GM18505 (cell line): ENCODE data around the gene SPRYD3.
A peak's percentile ranks its signal among the peaks of the same experiment; 100 is the strongest.
"Not testable (repeated sequence)": the region's sequence is repeated elsewhere in the genome, so short reads cannot be mapped to it uniquely, and the experiment has no call there.

ENCODE experiments used
- ATAC-seq: cut with Tn5 transposase; IDR thresholded peaks from one replicate; pipeline ENCODE4 v1.9.1; 2021; ENCODE audit not compliant: unreplicated experiment
- POLR2A ChIP-seq: IDR thresholded peaks from 4 replicates; pipeline ENCODE4 v1.6.1; 2011; ENCODE audit warnings: borderline replicate concordance; ENCODE audit not compliant: insufficient read depth, insufficient read length; ENCODE audit errors: extremely low read depth

Gene SPRYD3

DNA sequence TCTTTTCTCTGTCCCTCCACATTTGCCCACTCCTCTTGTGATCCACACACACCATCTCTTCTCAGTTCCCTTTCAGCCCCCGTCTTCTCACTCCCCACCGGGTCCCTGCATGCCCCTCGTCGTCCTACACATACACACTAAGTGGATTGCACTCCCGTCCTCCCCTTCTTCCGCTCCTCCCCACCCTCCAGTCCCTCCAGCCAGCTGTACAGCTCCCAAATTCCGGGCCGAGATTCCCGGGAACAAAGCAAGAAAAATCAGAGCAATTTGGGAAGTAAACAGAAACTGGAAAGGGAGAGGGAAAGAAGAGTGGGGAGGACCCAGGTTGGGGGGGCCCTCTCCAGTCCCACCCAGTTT is 18.0 kb upstream of the SPRYD3 start:
- TF ChIP-seq POLR2A: no peak
- no peak for ATAC-seq

DNA sequence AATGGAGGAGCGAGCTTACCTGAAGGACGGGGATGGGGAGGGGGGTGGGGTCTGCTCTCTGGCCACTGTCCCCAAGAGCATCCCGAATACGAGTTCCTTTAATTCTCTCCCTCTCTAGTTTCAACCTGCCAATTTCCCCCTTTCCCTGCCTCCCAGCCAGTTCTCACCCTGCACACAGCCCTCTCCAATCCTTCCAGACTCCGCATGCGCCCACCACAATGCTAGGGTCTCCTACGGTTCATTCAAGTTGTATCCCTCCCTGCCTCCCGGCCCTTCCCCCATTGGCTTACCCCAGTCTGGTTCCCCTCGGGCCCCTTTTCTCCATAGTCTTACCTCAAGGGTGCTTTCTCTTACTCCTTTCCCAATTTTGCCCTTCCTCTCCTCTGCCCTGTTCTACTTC is 17.6 kb upstream of the SPRYD3 start:
- no peak for ATAC-seq
- no peak for TF ChIP-seq POLR2A

DNA sequence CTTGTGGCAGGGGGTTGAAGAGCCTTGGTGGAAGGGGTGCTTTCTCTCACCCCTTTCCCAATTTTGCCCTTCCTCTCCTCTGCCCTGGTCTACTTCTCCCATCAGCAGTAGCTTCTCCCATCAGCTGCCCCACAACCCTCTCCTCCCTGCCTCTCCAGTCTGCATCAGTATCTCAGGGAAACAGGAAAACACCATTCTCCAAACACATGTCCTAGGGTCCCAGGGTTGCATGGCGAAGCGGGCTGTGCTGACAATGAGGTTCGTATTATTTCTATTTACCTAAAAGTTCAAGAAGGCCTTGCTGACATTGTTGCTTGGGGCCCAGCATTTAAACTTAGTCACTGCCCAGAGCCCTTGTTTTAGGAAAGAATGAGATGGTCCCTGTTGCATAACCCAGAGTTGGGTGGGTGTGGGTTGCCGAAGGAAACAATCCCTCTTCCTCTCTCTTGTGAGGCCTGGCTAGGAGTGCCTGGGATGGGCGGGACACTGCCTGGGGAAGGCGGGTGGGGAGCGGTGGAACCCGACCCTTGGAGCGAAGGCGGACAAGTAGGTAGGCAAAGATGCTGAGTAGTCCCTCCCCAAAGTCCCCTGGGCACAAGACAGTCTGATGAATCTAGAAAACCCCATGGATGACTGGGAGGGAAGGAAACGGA is 17.0 kb upstream of the SPRYD3 start:
- ATAC-seq: no peak
- TF ChIP-seq POLR2A: no peak

- not testable (repeated sequence) for ATAC-seq
These were observed 16.4 kb upstream of the SPRYD3 start for GRCh38 chr12:53095596-53095895.

GRCh38 chr12:53094796-53095595 is 15.8 kb upstream of the SPRYD3 start:
- not testable (repeated sequence) for ATAC-seq

- no peak for ATAC-seq
- no peak for TF ChIP-seq POLR2A
These were observed 15.2 kb upstream of the SPRYD3 start for GRCh38 chr12:53094394-53094787.

DNA sequence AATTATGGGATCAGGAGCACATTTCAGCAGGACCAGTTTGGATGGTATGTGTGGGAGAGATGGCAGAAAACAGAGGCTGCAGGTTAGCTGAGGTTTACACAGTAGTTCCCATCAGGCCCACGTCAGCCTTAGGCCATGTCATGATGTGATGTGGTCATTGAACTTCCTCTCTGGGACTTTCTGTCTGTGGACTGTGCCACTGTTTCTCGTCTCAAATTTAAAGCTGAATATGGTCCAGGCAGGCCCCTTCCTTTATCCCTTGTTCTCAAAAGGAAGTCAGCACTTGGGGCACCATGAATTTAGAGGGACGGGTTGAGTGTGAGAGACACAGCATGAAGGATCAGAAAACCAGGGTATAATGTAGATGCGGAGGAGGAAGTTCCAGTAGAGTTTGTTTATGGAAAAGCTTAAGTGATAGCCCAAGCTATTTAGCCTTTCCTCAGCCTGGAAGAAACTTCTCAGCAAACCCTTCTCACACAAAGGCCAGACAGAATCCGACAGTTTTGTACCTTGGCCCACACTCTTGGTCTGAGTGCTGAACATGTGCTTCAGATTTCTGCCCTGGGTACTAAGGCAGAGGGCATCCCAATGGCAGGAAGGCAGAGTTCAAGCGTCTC is 14.7 kb upstream of the SPRYD3 start:
- TF ChIP-seq POLR2A: no peak
- ATAC-seq: no peak

- no peak for TF ChIP-seq POLR2A
These were observed 12.6 kb upstream of the SPRYD3 start for GRCh38 chr12:53091756-53092155.

DNA sequence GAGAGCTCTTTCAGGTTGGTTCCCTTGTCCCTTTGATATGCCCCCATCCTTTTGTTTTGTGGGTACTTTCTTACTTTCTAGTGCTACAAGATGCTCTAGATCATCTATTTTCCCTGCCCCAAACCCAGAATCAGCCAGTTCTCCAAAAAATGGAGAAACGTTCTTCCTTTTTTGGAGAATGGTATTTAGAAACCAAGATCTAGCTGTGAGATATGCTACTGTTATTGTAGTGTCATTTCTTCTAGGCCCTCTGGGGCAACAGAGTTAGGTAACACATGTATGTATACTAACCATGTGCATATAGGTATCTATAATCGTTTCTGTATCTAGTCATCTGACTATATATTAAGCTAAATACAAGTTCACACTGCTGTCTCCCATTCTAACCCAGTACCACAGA is 11.4 kb upstream of the SPRYD3 start:
- TF ChIP-seq POLR2A: no peak
- ATAC-seq: no peak

More at GRCh38 chr12:53091756-53092155, 12.6 kb upstream of the SPRYD3 start:
- no peak for ATAC-seq

DNA sequence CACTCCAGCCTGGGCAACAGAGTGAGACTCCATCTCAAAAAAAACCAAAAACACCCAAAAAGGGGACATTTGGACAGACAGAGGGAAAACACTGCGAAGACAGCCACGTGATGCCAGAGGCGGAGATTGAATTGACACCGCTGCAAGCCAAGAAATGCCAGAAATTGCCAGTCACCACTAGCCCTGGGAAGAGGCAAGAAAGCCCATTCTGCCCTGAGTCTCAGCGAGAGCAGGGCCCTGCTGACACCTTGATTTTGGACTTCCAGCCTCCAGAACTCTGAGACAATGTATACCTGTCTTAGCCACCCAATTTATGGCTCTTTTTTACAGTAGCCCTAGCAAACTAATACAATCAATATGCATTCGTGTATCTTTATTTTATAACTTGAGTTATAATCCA is 10.9 kb upstream of the SPRYD3 start:
- no peak for TF ChIP-seq POLR2A
- no peak for ATAC-seq

DNA sequence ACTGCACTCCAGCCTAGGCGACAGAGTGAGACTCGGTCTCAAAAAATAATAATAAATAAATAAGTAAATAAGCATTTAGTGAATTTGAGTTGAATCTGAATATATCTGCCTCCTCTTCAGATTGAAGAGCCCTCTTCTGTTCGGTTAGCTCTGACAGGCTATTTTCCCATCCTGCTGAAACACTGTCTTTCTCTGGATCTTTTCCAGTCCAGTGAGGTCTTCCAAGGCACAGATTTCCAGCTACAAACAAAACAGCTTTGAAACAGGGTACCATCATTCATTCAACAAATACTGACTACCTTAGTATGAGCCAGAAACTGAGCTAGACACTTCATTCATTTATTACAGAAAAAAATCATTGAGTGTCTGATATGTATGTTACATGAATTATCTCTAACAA is 7.2 kb upstream of the SPRYD3 start:
- TF ChIP-seq POLR2A: no peak
- ATAC-seq: no peak

GRCh38 chr12:53082637-53083175 is 3.5 kb upstream of the SPRYD3 start:
- no peak for ATAC-seq
- no peak for TF ChIP-seq POLR2A

GRCh38 chr12:53078425-53079225 is 565 bp downstream of the SPRYD3 start:
- TF ChIP-seq POLR2A: no peak
- peak; percentile 26 for ATAC-seq
